Measurements from ENCODE around the gene UBE2A. TPM values are rescaled to one million over a fixed set of nuclear protein-coding genes. Genes with fewer than 3 reads are reported as not detected.

Gene UBE2A
- 45.5 TPM for polyA plus RNA-seq (2013, experiment 1 of 2)
- 43.6 TPM for polyA plus RNA-seq (2013, experiment 2 of 2)

DNA sequence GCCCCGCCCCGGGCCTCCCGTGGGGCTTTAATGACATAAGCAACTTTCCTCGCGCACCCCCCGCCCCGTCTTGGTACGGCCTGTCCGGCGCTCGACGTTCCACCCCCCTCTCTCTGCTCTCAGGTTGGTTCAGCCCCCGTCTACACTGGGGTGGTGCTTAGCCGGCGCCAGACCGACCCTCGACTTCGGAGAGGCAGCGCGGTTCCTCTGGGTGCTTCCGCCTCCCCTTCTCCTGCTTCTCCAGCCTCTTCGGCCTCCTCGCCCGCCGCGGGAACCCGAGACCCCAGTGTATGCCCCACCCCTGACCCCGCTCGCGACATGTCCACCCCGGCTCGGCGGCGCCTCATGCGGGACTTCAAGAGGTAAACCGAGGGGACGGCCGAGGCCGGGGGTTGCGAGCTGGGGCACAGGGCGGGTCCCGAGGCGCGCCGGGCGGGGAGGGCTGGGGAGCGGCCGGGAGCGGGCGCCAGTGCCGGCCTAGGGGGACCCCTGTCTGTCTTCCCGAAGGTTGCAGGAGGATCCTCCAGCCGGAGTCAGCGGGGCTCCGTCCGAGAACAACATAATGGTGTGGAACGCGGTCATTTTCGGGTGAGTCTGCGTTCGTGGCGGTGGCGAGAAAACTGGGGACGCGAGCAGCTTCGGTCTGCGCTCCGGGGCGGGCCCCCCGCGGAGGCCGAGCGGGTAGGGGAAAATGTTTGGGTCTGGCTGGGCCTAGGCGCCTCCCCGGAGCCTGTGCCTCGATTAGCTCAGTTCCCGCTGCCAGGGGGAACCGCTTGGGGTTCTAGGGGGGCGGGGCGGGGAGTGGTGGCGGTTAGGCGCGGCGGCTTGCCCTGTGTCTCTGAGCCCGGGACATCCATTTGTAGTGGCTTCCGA is at the start of gene UBE2A:
Gene UBE2A (plus strand): TSS at position 170 of the 873 bp plus-strand sequence. CDS start 149 bp downstream, at position 319.
- peak within 1 kb of the TSS; percentile 87 for H3K9ac ChIP-seq (ENCODE audit: low read depth, low read length)
- WGBS, result under 1% methylated on average over 86 of the region's 86 CpGs
- H3K27ac ChIP-seq (ENCODE audit: low read depth, low read length), result peak within 1 kb of the TSS; percentile 73
- H3K4me1 ChIP-seq (ENCODE audit: insufficient read depth, low read length), result no peaks in the 10 kb centered on the region
- peaks cover 14% of the 10 kb centered on the region; the same call in 1 of the 2 replicates for H3K36me3 ChIP-seq (ENCODE audit: insufficient read depth, low read length)
- H3K27me3 ChIP-seq (ENCODE audit: insufficient read depth, low read length), result no peaks in the 10 kb centered on the region
- H3K9me3 ChIP-seq (ENCODE audit: insufficient read depth, low read depth, low read length), result no peaks in the 10 kb centered on the region
- H3K4me3 ChIP-seq (ENCODE audit: low read length), result peak within 1 kb of the TSS; percentile 82

DNA sequence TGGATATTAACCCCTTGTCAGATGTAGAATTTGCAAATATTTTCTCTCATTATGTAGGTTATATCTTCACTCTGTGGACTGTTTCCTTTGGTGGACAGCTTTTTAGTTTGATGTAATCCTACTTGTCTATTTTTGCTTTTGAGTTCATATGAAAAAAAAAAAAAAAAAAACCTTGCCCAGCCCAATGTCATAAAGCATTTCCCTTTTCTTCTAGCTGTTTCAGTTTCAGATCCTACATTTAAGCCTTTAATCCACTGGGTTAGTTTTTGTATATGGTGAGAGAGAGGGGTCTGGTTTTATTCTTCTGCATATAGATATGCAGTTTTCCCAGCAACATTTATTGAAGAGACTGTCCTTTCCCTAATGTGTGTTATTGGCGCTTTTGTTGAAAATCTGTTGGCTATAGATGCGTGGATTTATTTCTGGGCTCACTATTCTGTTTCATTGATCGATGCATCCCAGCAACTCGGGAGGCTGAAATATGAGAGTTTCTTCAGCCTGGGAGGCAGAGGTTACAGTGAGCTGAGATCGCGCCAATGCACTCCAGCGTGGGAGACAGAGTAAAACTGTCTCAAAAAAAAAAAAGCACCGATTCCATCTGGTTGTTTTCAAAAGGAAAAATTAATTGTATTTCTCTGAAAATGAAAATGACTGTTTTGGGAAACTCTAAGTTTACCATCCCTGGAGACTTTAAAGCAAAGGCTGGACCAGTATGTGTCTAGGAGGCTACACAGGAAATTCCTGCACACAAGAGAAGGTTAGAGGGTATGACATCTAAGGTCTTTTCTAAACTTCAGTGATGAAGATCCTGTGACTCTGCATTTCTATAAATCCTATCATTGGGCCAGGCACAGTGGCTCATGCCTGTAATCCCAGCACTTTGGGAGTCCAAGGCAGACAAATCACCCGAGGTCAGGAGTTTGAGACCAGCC is 44.8 kb upstream of the UBE2A start:
- Histone ChIP-seq H3K4me3 (ENCODE audit: low read length) (no peak overlapping the region), H3K36me3 (ENCODE audit: insufficient read depth, low read length) (no peaks in the 10 kb centered on the region), H3K9me3 (ENCODE audit: insufficient read depth, low read depth, low read length) (no peaks in the 10 kb centered on the region), H3K27me3 (ENCODE audit: insufficient read depth, low read length) (no peaks in the 10 kb centered on the region), H3K9ac (ENCODE audit: low read depth, low read length) (no peak overlapping the region), H3K4me1 (ENCODE audit: insufficient read depth, low read length) (no peaks in the 10 kb centered on the region), H3K27ac (ENCODE audit: low read depth, low read length) (no peak overlapping the region)
- WGBS, result 96% methylated on average over 9 of the region's 9 CpGs

DNA sequence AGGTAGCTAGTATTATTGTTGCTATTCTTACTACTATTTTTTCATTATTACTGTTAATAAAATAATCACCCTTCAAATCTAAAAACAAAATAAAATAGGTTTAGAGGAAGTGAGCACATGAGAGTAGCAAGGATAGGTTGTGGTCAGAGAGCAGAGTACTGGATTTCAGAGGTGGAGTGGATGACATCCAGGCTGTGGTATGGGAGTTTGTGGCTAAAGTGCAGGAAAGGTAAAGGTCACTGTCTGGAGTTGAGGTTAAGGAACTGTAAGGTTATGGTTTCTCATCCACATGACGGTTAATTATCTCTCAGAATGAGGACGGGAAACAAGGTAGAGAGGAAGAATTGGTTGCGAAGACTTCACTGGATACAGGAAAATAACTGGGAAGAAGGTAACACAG is 36.9 kb upstream of the UBE2A start:
- Histone ChIP-seq H3K4me3 (ENCODE audit: low read length) (no peak overlapping the region), H3K36me3 (ENCODE audit: insufficient read depth, low read length) (peaks cover 16% of the 10 kb centered on the region; the same call in 1 of the 2 replicates), H3K9ac (ENCODE audit: low read depth, low read length) (no peak overlapping the region), H3K27me3 (ENCODE audit: insufficient read depth, low read length) (no peaks in the 10 kb centered on the region), H3K27ac (ENCODE audit: low read depth, low read length) (no peak overlapping the region), H3K9me3 (ENCODE audit: insufficient read depth, low read depth, low read length) (no peaks in the 10 kb centered on the region), H3K4me1 (ENCODE audit: insufficient read depth, low read length) (0 out of 2 replicates have a peak, but pooled peaks cover 4% of the 10 kb centered on the region)
- WGBS, result 62% methylated on average over 3 of the region's 3 CpGs

DNA sequence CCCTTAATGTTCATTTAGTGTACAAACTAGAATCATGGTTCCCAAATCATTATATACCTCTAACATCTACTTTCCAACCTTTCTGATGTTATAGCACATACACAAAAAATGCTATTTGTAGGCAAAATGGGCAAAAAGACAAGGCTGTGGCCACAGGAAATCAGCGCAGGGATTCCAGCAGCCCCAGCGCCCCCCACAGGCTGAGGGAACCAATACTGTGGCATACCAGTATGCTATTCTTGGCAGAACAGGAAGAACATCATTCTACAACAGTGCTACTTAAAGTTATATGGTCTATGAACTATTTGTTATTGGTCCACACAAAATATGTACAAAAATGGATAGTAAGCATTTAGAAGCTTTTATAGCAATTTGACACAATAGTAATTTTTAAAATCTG is 34.5 kb upstream of the UBE2A start:
- no peaks in the 10 kb centered on the region for H3K27me3 ChIP-seq (ENCODE audit: insufficient read depth, low read length)
- H3K36me3 ChIP-seq (ENCODE audit: insufficient read depth, low read length), result peaks cover 16% of the 10 kb centered on the region; the same call in 1 of the 2 replicates
- no peak overlapping the region for H3K9ac ChIP-seq (ENCODE audit: low read depth, low read length)
- H3K4me1 ChIP-seq (ENCODE audit: insufficient read depth, low read length), result 0 out of 2 replicates have a peak, but pooled peaks cover 4% of the 10 kb centered on the region
- WGBS, result 55% methylated on average over 2 of the region's 2 CpGs
- no peak overlapping the region for H3K27ac ChIP-seq (ENCODE audit: low read depth, low read length)
- H3K4me3 ChIP-seq (ENCODE audit: low read length), result no peak overlapping the region
- H3K9me3 ChIP-seq (ENCODE audit: insufficient read depth, low read depth, low read length), result no peaks in the 10 kb centered on the region

DNA sequence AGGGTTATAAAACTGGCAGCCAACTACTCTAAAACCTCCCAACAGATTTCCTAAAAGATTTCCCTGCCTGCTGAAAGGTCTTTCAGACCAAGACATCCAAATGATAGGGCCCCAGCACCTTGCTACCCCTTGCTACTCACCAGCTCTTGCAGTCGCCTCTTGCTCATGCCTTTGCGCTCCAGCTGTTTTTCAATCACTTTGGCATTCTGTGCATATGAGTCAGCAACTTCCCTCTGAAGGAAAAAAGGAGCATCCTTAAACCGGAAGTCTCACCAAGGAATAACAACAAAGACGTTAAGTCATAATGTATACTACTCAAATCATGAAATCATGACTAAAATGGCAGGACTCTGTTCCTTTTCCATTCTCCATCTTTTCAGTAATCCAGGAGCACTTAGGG is 33.2 kb upstream of the UBE2A start:
- Histone ChIP-seq H3K4me1 (ENCODE audit: insufficient read depth, low read length) (0 out of 2 replicates have a peak, but pooled peaks cover 4% of the 10 kb centered on the region), H3K9ac (ENCODE audit: low read depth, low read length) (no peak overlapping the region), H3K36me3 (ENCODE audit: insufficient read depth, low read length) (peaks cover 16% of the 10 kb centered on the region; the same call in 1 of the 2 replicates), H3K4me3 (ENCODE audit: low read length) (no peak overlapping the region), H3K27ac (ENCODE audit: low read depth, low read length) (peak overlapping the region; percentile 51), H3K27me3 (ENCODE audit: insufficient read depth, low read length) (no peaks in the 10 kb centered on the region), H3K9me3 (ENCODE audit: insufficient read depth, low read depth, low read length) (no peaks in the 10 kb centered on the region)
- WGBS, result 60% methylated on average over 4 of the region's 4 CpGs

DNA sequence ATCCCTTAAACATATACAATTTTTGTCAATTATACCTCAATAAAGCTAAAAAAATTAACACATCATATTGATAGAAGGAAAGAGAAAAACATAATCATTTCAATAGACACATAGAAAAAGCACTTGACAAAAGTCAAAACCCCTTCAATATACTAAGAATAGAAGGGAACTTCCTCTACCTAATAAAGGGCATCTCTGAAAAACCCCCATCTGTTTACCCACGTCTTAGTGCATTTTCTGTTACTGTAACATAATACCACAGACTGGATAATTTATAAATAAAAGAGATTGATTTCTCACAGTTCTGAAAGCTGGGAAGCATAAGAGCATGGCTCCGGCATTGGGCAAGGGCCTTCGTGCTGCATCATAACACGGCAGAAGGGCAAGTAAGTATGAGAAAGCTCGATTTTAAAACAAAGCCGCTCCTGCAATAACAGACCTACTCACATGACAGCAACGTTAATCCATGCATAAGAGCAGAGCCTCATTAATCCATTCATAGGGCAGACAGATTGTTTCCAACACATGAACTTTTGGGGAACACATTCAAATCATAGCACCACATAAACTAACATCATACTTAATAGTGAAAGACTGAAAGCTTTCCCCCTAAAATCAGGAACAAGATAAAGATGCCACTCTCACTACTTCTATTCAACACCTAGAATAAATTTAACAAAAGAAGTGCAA is 24.9 kb upstream of the UBE2A start:
- H3K9me3 ChIP-seq (ENCODE audit: insufficient read depth, low read depth, low read length), result no peaks in the 10 kb centered on the region
- H3K27me3 ChIP-seq (ENCODE audit: insufficient read depth, low read length), result no peaks in the 10 kb centered on the region
- H3K36me3 ChIP-seq (ENCODE audit: insufficient read depth, low read length), result no peaks in the 10 kb centered on the region
- H3K4me1 ChIP-seq (ENCODE audit: insufficient read depth, low read length), result no peaks in the 10 kb centered on the region
- H3K9ac ChIP-seq (ENCODE audit: low read depth, low read length), result no peak overlapping the region
- H3K4me3 ChIP-seq (ENCODE audit: low read length), result no peak overlapping the region
- 76% methylated on average over 6 of the region's 7 CpGs for WGBS
- no peak overlapping the region for H3K27ac ChIP-seq (ENCODE audit: low read depth, low read length)

DNA sequence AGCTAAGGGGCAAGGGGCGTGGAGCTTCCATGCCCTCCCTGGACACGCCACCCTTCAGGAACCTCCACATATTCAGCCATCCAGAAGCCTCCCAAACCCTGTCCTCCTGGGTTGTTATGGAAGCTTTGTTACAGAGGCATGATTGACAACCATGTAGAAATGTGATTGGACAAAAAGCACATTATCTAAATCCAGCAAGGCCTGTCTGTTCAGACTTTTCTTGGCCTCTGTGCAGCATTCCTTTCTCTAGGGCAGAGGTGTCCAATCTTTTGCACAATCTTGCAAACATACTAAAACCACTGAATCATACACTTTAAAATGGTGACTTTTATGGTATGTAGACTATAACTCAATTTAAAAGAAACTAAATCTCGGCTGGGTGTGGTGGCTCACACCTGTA is 21.9 kb upstream of the UBE2A start:
- no peak overlapping the region for H3K27ac ChIP-seq (ENCODE audit: low read depth, low read length)
- no peak overlapping the region for H3K4me3 ChIP-seq (ENCODE audit: low read length)
- H3K27me3 ChIP-seq (ENCODE audit: insufficient read depth, low read length), result no peaks in the 10 kb centered on the region
- H3K36me3 ChIP-seq (ENCODE audit: insufficient read depth, low read length), result no peaks in the 10 kb centered on the region; the same call in 1 of the 2 replicates
- 90% methylated on average over 3 of the region's 3 CpGs for WGBS
- H3K9me3 ChIP-seq (ENCODE audit: insufficient read depth, low read depth, low read length), result no peaks in the 10 kb centered on the region
- H3K4me1 ChIP-seq (ENCODE audit: insufficient read depth, low read length), result no peaks in the 10 kb centered on the region
- H3K9ac ChIP-seq (ENCODE audit: low read depth, low read length), result no peak overlapping the region

DNA sequence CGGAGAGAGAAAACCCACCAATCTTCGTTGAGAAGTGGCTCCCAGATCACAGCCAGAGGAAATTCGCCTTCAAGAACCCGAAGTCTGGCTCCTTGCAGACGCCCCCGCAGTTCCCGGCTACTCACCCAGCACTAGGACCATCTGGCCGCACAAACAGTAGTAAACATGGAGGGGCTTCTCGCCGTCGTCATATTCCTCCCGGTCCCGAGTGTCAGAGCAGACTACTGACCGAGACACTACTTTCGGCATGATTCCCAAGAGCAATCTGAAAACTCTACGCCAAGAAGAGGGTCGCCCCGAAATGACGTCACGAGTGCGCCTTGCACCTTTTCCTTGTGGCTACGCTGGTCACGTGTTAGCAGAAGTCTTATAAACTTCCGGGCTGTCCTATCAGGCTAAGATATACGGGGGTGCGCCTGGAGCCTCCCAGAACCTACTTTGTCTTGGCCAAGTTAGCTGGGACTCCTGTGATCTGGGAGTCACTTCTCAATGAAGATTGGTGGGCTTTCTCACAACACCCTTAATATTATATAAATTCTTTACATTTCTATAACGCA is 9.2 kb upstream of the UBE2A start, which contains the start of gene STEEP1:
Gene STEEP1 (minus strand): TSS at position 303 of the 557 bp plus-strand sequence. CDS start 54 bp downstream, at position 249.
- no peaks in the 10 kb centered on the region; the same call in 1 of the 2 replicates for H3K36me3 ChIP-seq (ENCODE audit: insufficient read depth, low read length)
- under 1% methylated on average over 26 of the region's 27 CpGs for WGBS

DNA sequence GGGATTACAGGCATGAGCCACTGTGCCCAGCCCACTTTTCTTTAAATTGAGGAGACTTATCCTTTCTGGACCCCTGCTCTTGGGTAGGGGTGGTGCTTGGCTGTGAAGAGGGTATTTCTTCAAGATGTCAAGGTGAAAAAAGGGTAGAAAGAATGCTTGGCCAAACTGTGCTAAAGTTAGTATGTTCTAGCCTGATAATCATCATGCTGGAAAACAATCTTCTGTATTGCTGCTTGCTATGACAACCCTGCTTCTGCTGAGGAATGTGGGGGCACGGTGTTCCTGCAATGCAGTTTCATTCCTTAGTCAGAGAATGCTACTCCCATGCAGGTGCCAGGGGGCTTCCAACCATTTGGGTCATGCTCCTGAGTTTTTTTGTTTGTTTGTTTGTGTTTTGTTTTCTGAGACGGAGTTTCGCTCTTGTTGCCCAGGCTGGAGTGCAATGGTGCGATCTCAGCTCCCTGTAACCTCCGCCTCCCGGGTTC is 4.0 kb upstream of the UBE2A start:
- 96% methylated on average over 6 of the region's 6 CpGs for WGBS
- Histone ChIP-seq H3K36me3 (ENCODE audit: insufficient read depth, low read length) (no peaks in the 10 kb centered on the region), H3K27me3 (ENCODE audit: insufficient read depth, low read length) (no peaks in the 10 kb centered on the region), H3K27ac (ENCODE audit: low read depth, low read length) (no peak overlapping the region), H3K4me1 (ENCODE audit: insufficient read depth, low read length) (no peaks in the 10 kb centered on the region), H3K9me3 (ENCODE audit: insufficient read depth, low read depth, low read length) (no peaks in the 10 kb centered on the region), H3K4me3 (ENCODE audit: low read length) (no peak overlapping the region), H3K9ac (ENCODE audit: low read depth, low read length) (no peak overlapping the region)

More for the DNA sequence above, 9.2 kb upstream of the UBE2A start, which contains the start of gene STEEP1:
- Histone ChIP-seq H3K9ac (ENCODE audit: low read depth, low read length) (peak within 1 kb of the TSS; percentile 84), H3K4me1 (ENCODE audit: insufficient read depth, low read length) (no peaks in the 10 kb centered on the region), H3K4me3 (ENCODE audit: low read length) (peak within 1 kb of the TSS; percentile 94), H3K27ac (ENCODE audit: low read depth, low read length) (peak within 1 kb of the TSS; percentile 55; the same call in 1 of the 2 replicates), H3K27me3 (ENCODE audit: insufficient read depth, low read length) (no peaks in the 10 kb centered on the region), H3K9me3 (ENCODE audit: insufficient read depth, low read depth, low read length) (no peaks in the 10 kb centered on the region)

DNA sequence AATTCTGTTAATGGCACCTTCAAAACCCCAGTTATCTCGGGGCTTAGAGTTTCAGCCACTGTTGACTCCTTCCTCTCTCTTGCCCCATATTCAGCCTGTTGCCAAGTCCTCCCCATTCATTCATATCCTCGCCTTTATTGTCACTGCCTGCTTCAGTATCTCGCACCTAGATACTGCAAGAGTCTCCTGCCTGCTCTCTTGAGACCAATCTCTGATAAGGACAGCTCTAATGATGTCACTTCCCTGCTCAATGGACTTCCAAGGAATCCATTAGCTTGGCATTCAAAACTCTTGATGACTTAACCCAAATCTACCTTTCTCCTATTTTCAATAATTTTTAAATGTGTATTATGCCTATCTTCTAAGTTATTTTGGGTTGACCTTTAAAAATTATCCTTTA is 1.1 kb upstream of the UBE2A start:
- H3K9me3 ChIP-seq (ENCODE audit: insufficient read depth, low read depth, low read length), result no peaks in the 10 kb centered on the region
- no peaks in the 10 kb centered on the region for H3K27me3 ChIP-seq (ENCODE audit: insufficient read depth, low read length)
- H3K4me3 ChIP-seq (ENCODE audit: low read length), result peak overlapping the region; percentile 82
- H3K9ac ChIP-seq (ENCODE audit: low read depth, low read length), result 0 out of 2 replicates have a peak overlapping the region, but pooled peaks have one; percentile 14
- H3K36me3 ChIP-seq (ENCODE audit: insufficient read depth, low read length), result peaks cover 14% of the 10 kb centered on the region; the same call in 1 of the 2 replicates
- WGBS, result 85% methylated on average over 3 of the region's 3 CpGs
- no peak overlapping the region for H3K27ac ChIP-seq (ENCODE audit: low read depth, low read length)
- no peaks in the 10 kb centered on the region for H3K4me1 ChIP-seq (ENCODE audit: insufficient read depth, low read length)

Measured in HUES64 (cell line).